ENCODE data around the gene SLIT3.

SLIT3 gene

GRCh38 chr5:168960497-168960896, 340.4 kb downstream of the SLIT3 start:
- DNase-seq (ENCODE audit: low read depth in 2 of 2), result no peak

- no peak for DNase-seq (ENCODE audit: low read depth in 2 of 2)
Observed at GRCh38 chr5:168953351-168953750, 347.6 kb downstream of the SLIT3 start.

GRCh38 chr5:168952196-168952595, 348.7 kb downstream of the SLIT3 start:
- DNase-seq (ENCODE audit: low read depth in 2 of 2), result no peak

- DNase-seq (ENCODE audit: low read depth in 2 of 2), result no peak
Observed at GRCh38 chr5:168951769-168952168, 349.2 kb downstream of the SLIT3 start.

- DNase-seq (ENCODE audit: low read depth in 2 of 2), result no peak
Observed at GRCh38 chr5:168951356-168951755, 349.6 kb downstream of the SLIT3 start.

- DNase-seq (ENCODE audit: low read depth in 2 of 2), result no peak
Observed at GRCh38 chr5:168950241-168950951, 350.5 kb downstream of the SLIT3 start.

- DNase-seq (ENCODE audit: low read depth in 2 of 2), result no peak
Observed at GRCh38 chr5:168948746-168949145, 352.2 kb downstream of the SLIT3 start.

GRCh38 chr5:168947212-168947868, 353.6 kb downstream of the SLIT3 start:
- no peak for DNase-seq (ENCODE audit: low read depth in 2 of 2)

GRCh38 chr5:168946363-168946762, 354.6 kb downstream of the SLIT3 start:
- DNase-seq (ENCODE audit: low read depth in 2 of 2), result no peak

- no peak for DNase-seq (ENCODE audit: low read depth in 2 of 2)
Observed at GRCh38 chr5:168944004-168944403, 356.9 kb downstream of the SLIT3 start.

- DNase-seq (ENCODE audit: low read depth in 2 of 2), result no peak
Observed at GRCh38 chr5:168943091-168943884, 357.7 kb downstream of the SLIT3 start.

- no peak for DNase-seq (ENCODE audit: low read depth in 2 of 2)
Observed at GRCh38 chr5:168941901-168942300, 359.0 kb downstream of the SLIT3 start.

- no peak for DNase-seq (ENCODE audit: low read depth in 2 of 2)
Observed at GRCh38 chr5:168940712-168941111, 360.2 kb downstream of the SLIT3 start.

GRCh38 chr5:168939887-168940544, 360.9 kb downstream of the SLIT3 start:
- no peak for DNase-seq (ENCODE audit: low read depth in 2 of 2)

GRCh38 chr5:168939156-168939800, 361.7 kb downstream of the SLIT3 start:
- DNase-seq (ENCODE audit: low read depth in 2 of 2), result no peak

GRCh38 chr5:168936511-168936910, 364.4 kb downstream of the SLIT3 start:
- no peak for DNase-seq (ENCODE audit: low read depth in 2 of 2)

GRCh38 chr5:168935183-168935582, 365.8 kb downstream of the SLIT3 start:
- DNase-seq (ENCODE audit: low read depth in 2 of 2), result no peak

- DNase-seq (ENCODE audit: low read depth in 2 of 2), result no peak
Observed at GRCh38 chr5:168934169-168934568, 366.8 kb downstream of the SLIT3 start.

GRCh38 chr5:168932400-168933189, 368.3 kb downstream of the SLIT3 start:
- no peak for DNase-seq (ENCODE audit: low read depth in 2 of 2)

GRCh38 chr5:168931638-168932345, 369.1 kb downstream of the SLIT3 start:
- DNase-seq (ENCODE audit: low read depth in 2 of 2), result no peak
